ENCODE results near the gene TSC2.

TSC2 gene

DNA sequence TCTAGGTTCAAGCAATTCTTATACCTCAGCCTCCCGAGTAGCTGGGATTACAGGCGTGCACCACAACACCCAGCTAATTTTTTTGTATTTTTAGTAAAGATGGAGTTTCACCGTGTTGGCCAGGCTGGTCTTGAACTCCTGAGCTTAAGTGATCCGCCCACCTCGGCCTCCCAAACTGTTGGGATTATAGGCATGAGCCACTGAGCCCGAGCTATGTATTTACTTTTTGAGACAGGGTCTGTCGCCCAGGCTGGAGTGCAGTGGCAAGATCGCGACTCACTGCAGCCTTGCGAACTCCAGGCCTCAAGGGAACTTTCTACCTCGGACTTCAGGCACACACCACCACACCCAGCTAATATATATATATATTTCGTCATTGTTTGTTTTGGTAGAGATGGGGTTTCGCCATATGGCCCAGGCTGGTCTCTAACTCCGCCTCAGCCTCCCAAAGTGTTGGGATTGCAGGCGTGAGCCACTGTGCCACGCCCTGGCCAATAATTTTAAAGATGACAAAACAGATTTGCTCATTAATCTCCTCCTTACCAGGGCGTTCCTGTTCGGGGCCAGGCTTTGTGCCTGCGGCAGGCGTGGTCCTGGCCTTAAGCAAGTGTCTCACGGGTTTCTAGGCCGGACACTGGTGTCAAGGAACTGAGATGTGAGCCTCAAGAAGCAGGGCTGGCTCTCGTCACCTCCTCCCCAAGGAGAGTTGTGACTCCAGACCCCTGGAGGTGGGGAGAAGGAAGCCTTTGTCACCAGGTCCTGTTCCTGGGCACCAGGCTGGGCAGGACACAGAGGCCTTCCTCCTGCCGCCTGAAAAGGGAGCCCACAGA is 32.5 kb upstream of the TSC2 start:
- peak overlapping the region; percentile 89 for H3K27ac ChIP-seq
- no peak for TF ChIP-seq ZFX (IDR thresholded peaks at IDR 0.05)
- TF ChIP-seq, protein P1, sequence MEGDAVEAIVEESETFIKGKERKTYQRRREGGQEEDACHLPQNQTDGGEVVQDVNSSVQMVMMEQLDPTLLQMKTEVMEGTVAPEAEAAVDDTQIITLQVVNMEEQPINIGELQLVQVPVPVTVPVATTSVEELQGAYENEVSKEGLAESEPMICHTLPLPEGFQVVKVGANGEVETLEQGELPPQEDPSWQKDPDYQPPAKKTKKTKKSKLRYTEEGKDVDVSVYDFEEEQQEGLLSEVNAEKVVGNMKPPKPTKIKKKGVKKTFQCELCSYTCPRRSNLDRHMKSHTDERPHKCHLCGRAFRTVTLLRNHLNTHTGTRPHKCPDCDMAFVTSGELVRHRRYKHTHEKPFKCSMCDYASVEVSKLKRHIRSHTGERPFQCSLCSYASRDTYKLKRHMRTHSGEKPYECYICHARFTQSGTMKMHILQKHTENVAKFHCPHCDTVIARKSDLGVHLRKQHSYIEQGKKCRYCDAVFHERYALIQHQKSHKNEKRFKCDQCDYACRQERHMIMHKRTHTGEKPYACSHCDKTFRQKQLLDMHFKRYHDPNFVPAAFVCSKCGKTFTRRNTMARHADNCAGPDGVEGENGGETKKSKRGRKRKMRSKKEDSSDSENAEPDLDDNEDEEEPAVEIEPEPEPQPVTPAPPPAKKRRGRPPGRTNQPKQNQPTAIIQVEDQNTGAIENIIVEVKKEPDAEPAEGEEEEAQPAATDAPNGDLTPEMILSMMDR (conservative IDR thresholded peaks at IDR 0.05): no peak

DNA sequence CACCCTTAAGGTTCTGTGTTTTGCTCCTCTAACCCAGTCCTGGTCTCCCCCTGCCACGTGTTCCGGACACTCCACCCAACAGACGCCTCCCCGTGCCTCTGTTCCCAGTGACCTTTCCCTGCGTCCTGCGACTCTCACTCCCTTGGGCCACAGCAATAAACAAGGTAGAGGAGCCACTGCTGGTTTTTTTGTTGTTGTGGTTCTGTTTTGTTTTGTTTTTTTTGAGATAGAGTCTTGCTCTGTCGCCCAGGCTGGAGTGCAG is 31.9 kb upstream of the TSC2 start:
- H3K27ac ChIP-seq: peak overlapping the region; percentile 89
- no peak for TF ChIP-seq ZFX (IDR thresholded peaks at IDR 0.05)
- TF ChIP-seq, protein P1 (conservative IDR thresholded peaks at IDR 0.05): no peak

DNA sequence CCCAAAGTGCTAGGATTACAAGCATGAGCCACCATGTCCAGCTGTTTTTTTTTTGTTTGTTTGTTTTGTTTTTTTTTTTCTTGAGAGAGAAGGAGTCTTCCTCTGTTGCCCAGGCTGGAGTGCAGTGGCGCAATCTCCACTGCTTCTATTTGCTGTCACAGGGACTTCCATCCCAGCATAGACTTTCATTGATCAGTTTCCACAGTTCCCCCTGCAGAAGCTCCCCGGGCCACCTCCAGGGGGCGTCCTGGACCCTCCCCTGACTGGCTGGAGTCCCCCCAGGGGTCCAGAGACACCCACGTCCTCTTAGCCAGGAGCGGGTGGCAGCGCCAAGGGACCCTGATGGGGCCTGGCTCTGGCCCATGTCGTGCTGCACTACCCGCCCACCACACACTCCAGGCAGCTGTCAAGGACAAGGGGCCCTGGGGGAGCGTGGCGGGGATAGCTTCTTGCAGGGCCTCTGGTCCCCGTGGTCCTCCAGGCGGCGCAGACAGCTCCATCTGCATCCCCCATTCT is 31.3 kb upstream of the TSC2 start:
- TF ChIP-seq ZFX (IDR thresholded peaks at IDR 0.05): no peak
- TF ChIP-seq, protein P1 (conservative IDR thresholded peaks at IDR 0.05): peak; percentile 68
- peak overlapping the region; percentile 89 for H3K27ac ChIP-seq

DNA sequence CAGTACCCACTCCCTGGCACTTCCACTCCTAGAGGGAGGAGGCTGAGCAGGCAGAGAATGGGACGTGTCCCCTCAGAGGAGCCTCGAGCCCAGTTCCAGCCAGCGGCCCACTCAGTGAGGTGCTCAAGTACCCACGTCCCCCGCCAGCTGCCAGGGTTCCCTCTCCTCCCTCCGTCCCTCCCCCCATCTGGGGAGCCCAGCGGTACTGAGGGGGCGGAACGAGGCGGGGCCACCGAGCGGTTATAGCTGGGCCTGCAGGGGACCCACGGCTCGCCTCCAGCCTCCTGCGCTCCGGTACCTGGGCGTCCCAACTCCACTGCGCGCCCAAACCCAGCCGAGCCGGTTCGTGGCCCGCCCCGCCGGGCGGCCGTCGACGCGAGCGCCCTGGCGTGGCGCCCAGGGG is 28.3 kb upstream of the TSC2 start, which contains the start of gene NPW:
TSS of gene NPW (plus strand) at position 268 of the 403 bp plus-strand sequence.
- no peak within 1 kb of the TSS for H3K27ac ChIP-seq
- TF ChIP-seq ZFX (IDR thresholded peaks at IDR 0.05): no peak
- TF ChIP-seq, protein P1 (conservative IDR thresholded peaks at IDR 0.05): no peak

DNA sequence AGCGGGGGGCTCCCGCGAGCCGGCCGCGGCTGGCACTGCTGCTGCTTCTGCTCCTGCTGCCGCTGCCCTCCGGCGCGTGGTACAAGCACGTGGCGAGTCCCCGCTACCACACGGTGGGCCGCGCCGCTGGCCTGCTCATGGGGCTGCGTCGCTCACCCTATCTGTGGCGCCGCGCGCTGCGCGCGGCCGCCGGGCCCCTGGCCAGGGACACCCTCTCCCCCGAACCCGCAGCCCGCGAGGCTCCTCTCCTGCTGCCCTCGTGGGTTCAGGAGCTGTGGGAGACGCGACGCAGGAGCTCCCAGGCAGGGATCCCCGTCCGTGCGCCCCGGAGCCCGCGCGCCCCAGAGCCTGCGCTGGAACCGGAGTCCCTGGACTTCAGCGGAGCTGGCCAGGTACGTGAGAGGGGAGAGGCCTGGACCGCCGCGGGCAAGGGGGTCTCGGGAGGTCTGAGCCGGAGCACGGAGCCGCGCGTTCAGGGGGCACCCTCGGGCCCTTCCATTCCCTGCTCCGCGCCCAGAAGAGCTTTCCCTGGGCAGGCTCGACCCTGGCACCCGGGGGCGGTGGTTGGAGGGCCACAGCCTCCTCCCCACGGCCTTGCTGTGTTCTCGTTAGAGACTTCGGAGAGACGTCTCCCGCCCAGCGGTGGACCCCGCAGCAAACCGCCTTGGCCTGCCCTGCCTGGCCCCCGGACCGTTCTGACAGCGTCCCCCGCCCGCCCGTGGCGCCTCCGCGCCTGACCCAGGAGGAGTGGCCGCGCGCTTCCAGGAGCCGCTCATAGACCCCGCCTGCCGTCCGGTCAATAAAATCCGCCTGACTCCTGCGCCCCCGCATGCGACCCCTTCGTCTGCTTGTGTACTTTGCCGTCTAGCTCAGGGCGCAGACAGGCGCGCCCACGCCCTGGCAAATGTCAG is 27.6 kb upstream of the TSC2 start:
- no peak overlapping the region for H3K27ac ChIP-seq

DNA sequence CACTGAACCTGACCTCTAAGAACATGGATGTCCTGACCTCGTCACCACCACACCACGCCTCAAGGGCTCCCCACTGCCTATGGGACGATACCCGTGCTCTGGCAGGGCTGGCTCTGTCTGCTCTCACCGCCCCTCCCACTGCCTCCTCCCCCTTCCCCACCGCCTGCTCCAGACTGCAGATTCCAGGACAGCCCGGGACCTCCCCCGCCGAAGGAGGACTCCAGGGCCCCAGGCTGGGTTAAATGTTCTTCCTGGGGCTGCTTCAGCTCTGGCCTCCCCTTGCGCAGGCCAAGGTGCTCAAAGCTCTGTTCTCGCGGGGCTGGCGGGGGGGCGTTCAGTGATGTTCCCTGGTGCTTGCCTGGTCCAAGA is 25.1 kb upstream of the TSC2 start:
- TF ChIP-seq, protein P1 (conservative IDR thresholded peaks at IDR 0.05): no peak
- no peak for TF ChIP-seq ZFX (IDR thresholded peaks at IDR 0.05)
- H3K27ac ChIP-seq: peak overlapping the region; percentile 74

More for the DNA sequence above, 27.6 kb upstream of the TSC2 start:
- no peak for TF ChIP-seq ZFX (IDR thresholded peaks at IDR 0.05)
- TF ChIP-seq, protein P1 (conservative IDR thresholded peaks at IDR 0.05): no peak
